ENCODE results near the gene MAN2B2.
"Not testable (repeated sequence)": the region's sequence is repeated elsewhere in the genome, so short reads cannot be mapped to it uniquely, and the experiment has no call there.

MAN2B2 gene

DNA sequence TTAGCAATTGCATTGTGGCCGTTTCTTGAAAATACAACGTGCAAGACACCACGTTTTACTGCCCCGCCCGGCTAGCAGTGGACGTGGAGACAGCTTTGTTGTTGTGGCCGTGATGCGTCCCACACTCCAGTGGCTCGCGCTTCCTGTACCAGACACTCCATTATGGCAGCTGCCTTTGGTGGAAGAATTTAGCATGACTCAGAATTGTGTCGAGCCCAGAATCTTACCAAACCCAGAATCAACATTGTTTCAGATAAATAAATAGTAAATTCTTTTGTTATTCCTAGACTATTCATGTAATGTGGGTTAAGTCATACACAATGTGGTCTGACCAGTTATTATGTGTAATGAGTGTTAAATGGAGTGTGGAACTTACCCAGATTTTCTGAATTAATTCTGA, 93.4 kb downstream of the MAN2B2 start:
- no peak overlapping the region for H3K4me3 ChIP-seq (ENCODE audit: low read depth, low read length)
- TF ChIP-seq, protein P1, sequence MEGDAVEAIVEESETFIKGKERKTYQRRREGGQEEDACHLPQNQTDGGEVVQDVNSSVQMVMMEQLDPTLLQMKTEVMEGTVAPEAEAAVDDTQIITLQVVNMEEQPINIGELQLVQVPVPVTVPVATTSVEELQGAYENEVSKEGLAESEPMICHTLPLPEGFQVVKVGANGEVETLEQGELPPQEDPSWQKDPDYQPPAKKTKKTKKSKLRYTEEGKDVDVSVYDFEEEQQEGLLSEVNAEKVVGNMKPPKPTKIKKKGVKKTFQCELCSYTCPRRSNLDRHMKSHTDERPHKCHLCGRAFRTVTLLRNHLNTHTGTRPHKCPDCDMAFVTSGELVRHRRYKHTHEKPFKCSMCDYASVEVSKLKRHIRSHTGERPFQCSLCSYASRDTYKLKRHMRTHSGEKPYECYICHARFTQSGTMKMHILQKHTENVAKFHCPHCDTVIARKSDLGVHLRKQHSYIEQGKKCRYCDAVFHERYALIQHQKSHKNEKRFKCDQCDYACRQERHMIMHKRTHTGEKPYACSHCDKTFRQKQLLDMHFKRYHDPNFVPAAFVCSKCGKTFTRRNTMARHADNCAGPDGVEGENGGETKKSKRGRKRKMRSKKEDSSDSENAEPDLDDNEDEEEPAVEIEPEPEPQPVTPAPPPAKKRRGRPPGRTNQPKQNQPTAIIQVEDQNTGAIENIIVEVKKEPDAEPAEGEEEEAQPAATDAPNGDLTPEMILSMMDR (IDR thresholded peaks at IDR 0.05; ENCODE audit: low read depth, low read length), result no peak

DNA sequence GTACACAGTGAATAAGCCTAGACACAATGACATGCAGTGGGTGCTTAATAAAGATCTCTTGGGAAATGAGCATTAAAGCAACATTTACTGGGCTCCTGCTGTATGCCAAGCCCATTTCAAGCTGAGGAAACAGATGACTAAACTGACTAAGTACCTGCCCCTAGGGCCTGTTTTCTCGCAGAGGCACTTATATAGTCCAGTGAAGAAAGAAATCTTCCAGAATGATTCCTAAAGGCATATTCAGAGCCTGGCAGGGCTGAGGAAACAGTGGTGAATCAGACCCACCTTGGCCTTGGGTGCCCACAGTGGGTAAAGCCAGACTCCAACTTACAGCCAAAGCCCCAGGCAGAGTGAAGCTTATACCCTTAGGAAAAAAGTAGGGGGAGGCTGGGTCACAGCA, 96.7 kb downstream of the MAN2B2 start:
- TF ChIP-seq, protein P1 (IDR thresholded peaks at IDR 0.05; ENCODE audit: low read depth, low read length), result no peak
- H3K4me3 ChIP-seq (ENCODE audit: low read depth, low read length), result no peak overlapping the region

DNA sequence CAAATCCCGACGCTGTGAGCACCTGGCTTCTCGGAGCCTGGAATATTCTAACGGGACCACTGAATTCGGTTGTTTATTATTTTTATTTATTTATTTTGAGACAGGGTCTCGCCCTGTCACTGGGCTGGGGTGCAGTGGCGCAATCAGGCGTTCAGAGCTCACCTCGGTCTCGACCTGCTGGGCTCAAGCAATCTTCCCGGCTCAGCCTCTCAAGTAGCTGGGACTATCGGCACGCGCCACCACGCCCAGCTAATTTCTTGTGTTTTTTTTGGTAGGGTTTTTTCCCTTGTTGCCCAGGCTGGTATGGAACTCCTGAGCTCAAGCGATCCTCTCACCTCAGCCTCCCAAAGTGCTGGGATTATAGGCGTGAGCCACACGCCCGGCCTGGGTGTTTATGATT, 97.1 kb downstream of the MAN2B2 start:
- TF ChIP-seq, protein P1 (IDR thresholded peaks at IDR 0.05; ENCODE audit: low read depth, low read length), result no peak
- H3K4me3 ChIP-seq (ENCODE audit: low read depth, low read length), result no peak overlapping the region

- H3K4me3 ChIP-seq (ENCODE audit: low read depth, low read length), result not testable (repeated sequence)
Observed at GRCh38 chr4:6672541-6673190, 97.7 kb downstream of the MAN2B2 start.

Measured in WI38 (cell line).